Measurements from ENCODE around the gene ZNF10. TPM values are rescaled to one million over a fixed set of nuclear protein-coding genes. Genes with fewer than 3 reads are reported as not detected.
A peak's percentile ranks its signal among the peaks of the same experiment; 100 is the strongest.

ZNF10 gene
- total and polyA plus RNA-seq, 2 of the 4 experiments (the other 2 are of a cell fraction) = 4.1 to 6.1 TPM

DNA sequence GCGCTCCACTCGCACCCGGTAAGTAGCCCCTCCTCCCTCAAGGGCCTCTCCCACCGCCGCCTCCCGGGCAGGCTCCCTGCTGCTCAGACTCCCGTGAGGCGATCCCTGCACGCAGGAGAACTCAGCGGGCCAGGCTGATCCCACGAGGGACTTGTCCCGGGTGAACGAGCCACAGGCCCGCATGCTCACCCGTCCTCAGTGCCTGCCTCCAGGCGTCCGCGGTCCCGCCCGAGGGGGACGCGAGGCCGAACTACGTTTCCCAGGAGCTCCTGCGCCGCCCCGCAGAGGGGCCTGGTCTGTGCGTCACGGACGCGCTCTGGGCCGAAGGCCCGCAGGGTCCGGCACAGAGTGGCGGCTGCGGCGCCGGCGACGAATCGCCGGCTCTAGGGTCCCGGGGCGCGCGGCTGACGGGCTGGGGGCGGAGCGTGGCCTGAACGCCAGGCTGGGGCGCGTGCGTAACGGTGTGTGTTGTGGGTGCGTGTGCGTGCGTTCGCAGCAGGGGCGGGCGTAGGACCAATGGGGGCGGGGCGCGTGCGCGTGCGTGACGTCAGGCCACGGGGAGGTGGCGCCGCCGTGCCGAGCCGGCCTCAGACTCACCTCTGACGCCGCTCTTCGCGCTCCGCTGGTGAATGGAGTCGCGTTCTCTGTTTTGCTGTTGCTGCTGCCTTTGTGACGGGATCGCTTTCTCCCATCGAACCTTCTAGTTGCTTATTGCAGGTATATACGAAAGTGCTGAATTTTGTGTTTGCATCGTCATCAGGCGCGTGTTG, at the start of gene ZNF10, which contains the start of gene ZNF891 (continued):
- no peak for TF ChIP-seq CEBPB (IDR thresholded peaks at IDR 0.05; ENCODE audit: low read depth, low read length)
- no peak for TF ChIP-seq NFE2L2 (IDR thresholded peaks at IDR 0.05; ENCODE audit: low read depth, low read length)
- TF ChIP-seq POLR2A (IDR thresholded peaks at IDR 0.05; ENCODE audit: low read depth, low read length) = peak; percentile 96
- TF ChIP-seq RCOR1 (IDR thresholded peaks at IDR 0.05; ENCODE audit: insufficient replicate concordance, low read length) = no peak
- no peak for TF ChIP-seq RFX5 (IDR thresholded peaks at IDR 0.05; ENCODE audit: low read depth, low read length)

DNA sequence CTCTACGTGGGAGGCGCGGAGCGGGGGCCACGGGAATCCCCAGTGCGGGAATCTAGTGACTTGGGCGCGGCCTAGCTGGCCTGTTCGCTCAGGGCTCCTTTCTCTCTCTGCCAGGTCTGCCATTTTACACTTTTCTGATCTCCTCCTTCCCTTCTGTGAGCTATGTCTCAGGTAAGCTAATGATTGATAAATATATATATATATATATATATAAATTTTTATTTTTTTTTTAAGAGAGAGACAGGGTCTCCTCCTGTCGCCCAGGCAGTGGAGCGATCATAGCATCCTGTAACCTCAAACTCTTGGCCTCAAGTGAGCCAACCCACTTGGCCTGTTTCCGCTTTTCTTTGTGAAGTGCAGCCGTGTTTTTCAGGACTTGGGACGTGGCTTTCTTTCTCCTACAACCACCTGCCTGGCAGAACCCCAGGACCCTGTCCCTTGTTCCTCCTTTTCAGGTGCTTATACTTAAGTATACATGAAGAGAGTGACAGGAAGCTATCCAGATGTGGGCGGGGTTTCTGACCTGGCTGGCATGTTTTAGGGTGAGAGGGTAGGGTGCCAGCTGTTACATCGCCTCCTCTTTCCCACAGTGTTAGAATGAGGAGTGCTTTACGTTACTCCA, 49.2 kb upstream of the ZNF10 start:
- BruUV-seq (replicated peaks) = no TSS peak
- TF ChIP-seq, protein P1, sequence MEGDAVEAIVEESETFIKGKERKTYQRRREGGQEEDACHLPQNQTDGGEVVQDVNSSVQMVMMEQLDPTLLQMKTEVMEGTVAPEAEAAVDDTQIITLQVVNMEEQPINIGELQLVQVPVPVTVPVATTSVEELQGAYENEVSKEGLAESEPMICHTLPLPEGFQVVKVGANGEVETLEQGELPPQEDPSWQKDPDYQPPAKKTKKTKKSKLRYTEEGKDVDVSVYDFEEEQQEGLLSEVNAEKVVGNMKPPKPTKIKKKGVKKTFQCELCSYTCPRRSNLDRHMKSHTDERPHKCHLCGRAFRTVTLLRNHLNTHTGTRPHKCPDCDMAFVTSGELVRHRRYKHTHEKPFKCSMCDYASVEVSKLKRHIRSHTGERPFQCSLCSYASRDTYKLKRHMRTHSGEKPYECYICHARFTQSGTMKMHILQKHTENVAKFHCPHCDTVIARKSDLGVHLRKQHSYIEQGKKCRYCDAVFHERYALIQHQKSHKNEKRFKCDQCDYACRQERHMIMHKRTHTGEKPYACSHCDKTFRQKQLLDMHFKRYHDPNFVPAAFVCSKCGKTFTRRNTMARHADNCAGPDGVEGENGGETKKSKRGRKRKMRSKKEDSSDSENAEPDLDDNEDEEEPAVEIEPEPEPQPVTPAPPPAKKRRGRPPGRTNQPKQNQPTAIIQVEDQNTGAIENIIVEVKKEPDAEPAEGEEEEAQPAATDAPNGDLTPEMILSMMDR (conservative IDR thresholded peaks at IDR 0.05; ENCODE audit: low read depth, low read length) = no peak
- TF ChIP-seq RFX5 (IDR thresholded peaks at IDR 0.05; ENCODE audit: low read depth, low read length) (no peak), SMC3 (IDR thresholded peaks at IDR 0.05; ENCODE audit: low read depth, low read length) (no peak), BHLHE40 (IDR thresholded peaks at IDR 0.05; ENCODE audit: low read depth, low read length) (no peak), CHD1 (IDR thresholded peaks at IDR 0.05; ENCODE audit: low read depth, low read length) (no peak), RCOR1 (IDR thresholded peaks at IDR 0.05; ENCODE audit: insufficient replicate concordance, low read length) (no peak), MAZ (IDR thresholded peaks at IDR 0.05; ENCODE audit: borderline replicate concordance, low read depth, low read length) (no peak), RAD21 (IDR thresholded peaks at IDR 0.05; ENCODE audit: low read length) (no peak)
- TF ChIP-seq, protein P2, sequence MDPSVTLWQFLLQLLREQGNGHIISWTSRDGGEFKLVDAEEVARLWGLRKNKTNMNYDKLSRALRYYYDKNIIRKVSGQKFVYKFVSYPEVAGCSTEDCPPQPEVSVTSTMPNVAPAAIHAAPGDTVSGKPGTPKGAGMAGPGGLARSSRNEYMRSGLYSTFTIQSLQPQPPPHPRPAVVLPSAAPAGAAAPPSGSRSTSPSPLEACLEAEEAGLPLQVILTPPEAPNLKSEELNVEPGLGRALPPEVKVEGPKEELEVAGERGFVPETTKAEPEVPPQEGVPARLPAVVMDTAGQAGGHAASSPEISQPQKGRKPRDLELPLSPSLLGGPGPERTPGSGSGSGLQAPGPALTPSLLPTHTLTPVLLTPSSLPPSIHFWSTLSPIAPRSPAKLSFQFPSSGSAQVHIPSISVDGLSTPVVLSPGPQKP (IDR thresholded peaks at IDR 0.05; ENCODE audit: borderline replicate concordance, low read depth, low read length) = no peak

More for the DNA sequence above, 49.2 kb upstream of the ZNF10 start:
- Histone ChIP-seq H3K4ac (ENCODE audit: low read depth, low read length) (peak overlapping the region; percentile 66), H3K4me1 (ENCODE audit: control insufficient read depth, insufficient read depth, low read length) (no peaks in the 10 kb centered on the region; the same call in 1 of the 2 replicates), H4K20me1 (ENCODE audit: insufficient read depth, low read length) (no peaks in the 10 kb centered on the region; the same call in 1 of the 2 replicates), H3K36me3 (ENCODE audit: control insufficient read depth, insufficient read depth, low read length) (peaks cover 27% of the 10 kb centered on the region), H2AK5ac (ENCODE audit: low read depth, low read length) (peak overlapping the region; percentile 70), H3K27me3 (ENCODE audit: control insufficient read depth, insufficient read depth, low read length) (no peaks in the 10 kb centered on the region), H3K23ac (ENCODE audit: low read depth, low read length) (no peak overlapping the region), H3K79me1 (ENCODE audit: low read depth in 1 of 2, low read length in 2 of 2) (peaks cover 15 to 24% of the 10 kb centered on the region in 2 experiments), H2AK9ac (replicated peaks; ENCODE audit: low read depth, low read length, poor library complexity) (peak overlapping the region; percentile 66), H3K9me3 (ENCODE audit: control insufficient read depth, insufficient read depth, low read length) (peaks cover 48% of the 10 kb centered on the region), H3K14ac (replicated peaks; ENCODE audit: low read depth, low read length) (peak overlapping the region; percentile 70), H3K4me2 (ENCODE audit: low read depth, low read length) (peak overlapping the region; percentile 96), H2BK5ac (ENCODE audit: low read depth, low read length, poor library complexity, severe bottlenecking) (peak overlapping the region; percentile 85), H2AFZ (replicated peaks; ENCODE audit: low read length, poor library complexity) (peak overlapping the region; percentile 100), H4K8ac (ENCODE audit: low read depth in 2 of 2, low read length in 2 of 2) (peak overlapping the region; percentile 63 to 80; a peak in 3 of 4 replicates), H4K5ac (ENCODE audit: low read depth, low read length) (peak overlapping the region; percentile 89), H2BK120ac (ENCODE audit: low read depth, low read length) (no peak overlapping the region), H3K56ac (ENCODE audit: extremely low read depth, insufficient read depth, low read length) (peak overlapping the region; percentile 78), H3K9me1 (ENCODE audit: insufficient read depth, low read length) (no peaks in the 10 kb centered on the region), H3K4me3 (ENCODE audit: insufficient read depth, low read depth, low read length) (peak overlapping the region; percentile 90), H3K27ac (ENCODE audit: insufficient read depth, low read length) (peak overlapping the region; percentile 86), H2BK20ac (ENCODE audit: low read depth, low read length) (no peak overlapping the region), H2BK15ac (ENCODE audit: low read depth, low read length) (no peak overlapping the region), H3K18ac (ENCODE audit: low read depth, low read length) (no peak overlapping the region; the same call in 1 of the 2 replicates), H3K9ac (ENCODE audit: low read depth, low read length) (peak overlapping the region; percentile 88), H4K91ac (ENCODE audit: insufficient read depth, low read depth, low read length) (peak overlapping the region; percentile 82)
- in situ Hi-C loops (cut with MboI; ENCODE audit: low sequenced_read_pairs) (no loop called here), intact Hi-C loops (cut with micrococcal nuclease) (loop anchor here (2.0 kb wide), 1 partner anchor 50 kb away; the partner anchor contains the start of genes ZNF10 and ZNF891), dilution Hi-C loops (cut with HindIII; ENCODE audit: low sequenced_read_pairs, unreplicated experiment) (no loop called here)
- no peak for DNase-seq
- ChIA-PET POLR2A (ENCODE audit: unreplicated experiment) (no interaction called here), CTCF (no interaction called here)
- WGBS, 2 experiments (ENCODE audit: extremely low coverage in 2 of 2, insufficient read length in 1 of 2) = 0% methylated on average over 1 of the region's 17 CpGs; no CpG with 5 or more reads in 1 of the 2 experiments
- no peak for ATAC-seq (ENCODE audit: low read depth)

Measured in IMR-90 (cell line).